GM21360 (cell line): Measurements from ENCODE around the gene GAS2L3.
"Not testable (repeated sequence)": the region's sequence is repeated elsewhere in the genome, so short reads cannot be mapped to it uniquely, and the experiment has no call there.

ENCODE experiments used
- ATAC-seq: cut with Tn5 transposase; IDR thresholded peaks from one replicate; pipeline ENCODE4 v1.9.1; 2021; ENCODE audit warnings: mild to moderate bottlenecking, moderate library complexity; ENCODE audit not compliant: unreplicated experiment

Gene GAS2L3

DNA sequence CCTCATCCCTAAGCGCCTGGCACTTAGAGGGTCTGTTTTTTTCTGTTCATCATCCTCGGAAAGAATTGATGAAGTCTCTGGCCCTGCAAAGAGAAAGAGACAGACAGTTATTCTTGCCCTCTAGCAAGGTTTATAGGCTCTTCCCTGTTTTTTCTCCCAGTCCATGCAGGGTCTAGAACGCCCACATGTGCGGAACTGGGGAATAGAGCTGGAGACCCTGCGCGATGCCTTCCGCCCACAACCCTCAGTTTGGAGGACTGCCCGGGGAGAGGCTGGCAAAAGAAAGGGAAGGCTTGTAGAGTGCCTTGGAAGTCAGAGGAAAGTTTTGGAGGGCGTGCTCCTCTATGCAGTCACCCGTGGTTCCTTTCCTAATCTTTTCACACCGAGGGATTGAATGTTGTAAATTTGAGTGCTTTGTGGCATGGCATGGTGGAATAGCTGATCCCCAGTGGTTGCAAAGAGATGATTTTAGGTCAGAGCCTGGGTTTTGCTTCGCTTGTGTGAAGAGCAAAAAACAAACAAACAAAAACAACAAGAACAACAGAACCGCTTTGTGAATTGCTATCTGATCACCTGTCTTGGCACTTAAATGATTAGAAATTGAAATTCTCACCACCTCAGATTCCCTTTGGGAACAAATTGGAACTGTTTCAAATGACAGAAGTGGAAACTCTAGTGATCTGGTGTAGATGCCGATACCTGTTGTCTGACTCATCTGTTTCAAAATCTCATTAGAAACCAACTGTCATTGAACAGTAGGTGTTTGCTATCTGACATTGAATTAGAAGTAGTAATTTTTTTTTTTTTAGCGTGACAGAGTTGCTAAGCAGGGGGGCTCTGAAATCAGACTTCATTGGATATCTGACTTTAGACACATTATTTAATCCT is 947 bp downstream of the GAS2L3 start:
- ATAC-seq, result peak; percentile 2

DNA sequence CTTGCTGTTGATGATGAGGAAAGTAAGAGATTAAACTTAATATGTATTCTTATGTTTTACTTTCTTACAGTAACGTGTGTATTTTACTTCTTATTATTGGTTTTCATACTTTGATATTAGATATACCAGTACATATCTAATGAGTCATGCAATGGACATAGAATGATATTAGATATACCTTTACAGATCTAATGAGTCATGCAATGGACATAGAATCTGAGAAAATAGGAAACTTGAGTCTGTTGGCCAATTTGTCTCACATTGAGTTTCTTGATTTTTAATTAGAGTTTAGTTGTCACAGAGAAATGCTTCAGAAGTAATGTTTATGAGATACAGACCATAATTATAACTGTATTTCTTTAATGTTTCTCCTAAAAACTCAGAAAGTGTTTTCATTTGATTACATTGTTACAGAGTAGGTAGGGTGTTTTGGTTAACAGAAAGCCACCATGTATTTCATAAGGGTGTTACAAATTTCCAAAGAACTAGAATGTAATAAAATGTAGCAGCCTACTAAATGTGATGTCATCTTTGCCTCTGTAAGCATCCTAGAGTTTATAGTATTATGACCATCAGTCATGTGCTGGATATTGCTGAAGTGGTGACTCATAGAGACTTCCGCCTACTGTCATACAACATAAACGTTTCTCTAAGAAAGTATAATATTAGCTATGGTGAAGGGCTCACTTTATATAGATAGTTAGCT is 3.0 kb downstream of the GAS2L3 start:
- no peak for ATAC-seq

GRCh38 chr12:100578923-100579322 is 5.4 kb downstream of the GAS2L3 start:
- no peak for ATAC-seq

DNA sequence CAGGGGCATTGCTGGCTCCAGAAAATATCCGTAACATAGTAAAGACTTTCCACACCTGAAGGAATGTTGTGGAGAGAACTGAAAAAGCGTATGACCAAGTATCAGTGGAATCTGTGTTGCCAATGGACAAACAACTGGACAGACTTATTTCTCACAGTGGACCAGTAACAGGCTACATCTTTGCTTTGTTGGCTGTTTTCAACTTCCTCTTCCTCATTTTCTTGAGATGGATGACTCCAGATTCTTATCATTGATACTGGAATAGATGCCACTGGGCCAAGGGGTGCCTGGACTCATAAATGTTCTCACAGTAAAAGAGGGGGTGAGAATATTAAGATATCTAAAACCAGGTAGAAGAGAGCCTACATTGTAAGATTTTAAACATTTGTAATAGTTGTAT is 6.4 kb downstream of the GAS2L3 start:
- no peak for ATAC-seq

DNA sequence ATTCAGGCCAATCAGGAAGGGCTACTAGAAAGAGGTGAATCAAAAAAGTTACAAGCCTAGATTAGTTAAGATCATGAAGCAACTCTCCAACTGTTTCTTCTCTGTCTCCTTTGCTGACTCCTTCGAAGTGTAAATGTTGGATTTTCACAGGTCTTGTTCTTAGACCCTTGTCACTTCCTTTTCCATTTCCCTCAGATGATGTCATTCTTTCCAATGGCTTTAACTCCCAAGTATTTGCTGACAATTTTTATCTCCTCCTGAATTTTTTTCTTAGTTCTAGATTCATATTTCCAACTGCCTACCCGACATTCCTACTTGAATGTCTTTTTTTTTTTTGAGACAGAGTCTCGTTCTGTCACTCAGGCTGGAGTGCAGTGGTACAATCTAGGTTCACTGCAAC is 10.8 kb downstream of the GAS2L3 start:
- ATAC-seq, result no peak

- ATAC-seq, result no peak
Observed at GRCh38 chr12:100591979-100592378, 18.5 kb downstream of the GAS2L3 start.

- ATAC-seq, result no peak
Observed at GRCh38 chr12:100593490-100593889, 20.0 kb downstream of the GAS2L3 start.

GRCh38 chr12:100601626-100602025 is 28.1 kb downstream of the GAS2L3 start:
- ATAC-seq, result no peak

- ATAC-seq, result not testable (repeated sequence)
Observed at GRCh38 chr12:100602997-100603396, 29.5 kb downstream of the GAS2L3 start.

GRCh38 chr12:100608776-100609175 is 35.3 kb downstream of the GAS2L3 start:
- no peak for ATAC-seq

- no peak for ATAC-seq
Observed at GRCh38 chr12:100610666-100611430, 37.4 kb downstream of the GAS2L3 start.

DNA sequence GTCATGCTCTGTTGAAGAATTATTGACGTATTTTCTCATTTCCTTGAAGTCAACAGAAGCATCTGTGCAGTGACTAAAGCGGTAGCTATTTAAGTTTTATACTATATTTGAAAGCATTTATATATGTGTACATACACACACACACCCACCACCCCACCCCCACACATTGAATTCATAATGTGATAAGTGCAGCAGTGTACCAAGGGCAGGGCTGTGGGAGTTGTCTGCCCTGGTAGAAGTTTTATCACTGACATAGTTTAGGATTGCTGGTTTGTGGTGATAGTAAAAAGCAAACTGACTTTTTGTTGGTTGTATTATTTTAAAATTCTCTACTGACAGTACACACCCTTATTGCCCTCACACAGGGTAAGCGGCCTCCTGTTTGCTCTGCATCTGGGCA is 39.1 kb downstream of the GAS2L3 start:
- ATAC-seq, result no peak

- ATAC-seq, result no peak
Observed at GRCh38 chr12:100624571-100624970, 51.1 kb downstream of the GAS2L3 start.

GRCh38 chr12:100632445-100632892 is 59.0 kb downstream of the GAS2L3 start:
- no peak for ATAC-seq

- ATAC-seq, result not testable (repeated sequence)
Observed at GRCh38 chr12:100633082-100633785, 59.8 kb downstream of the GAS2L3 start.

DNA sequence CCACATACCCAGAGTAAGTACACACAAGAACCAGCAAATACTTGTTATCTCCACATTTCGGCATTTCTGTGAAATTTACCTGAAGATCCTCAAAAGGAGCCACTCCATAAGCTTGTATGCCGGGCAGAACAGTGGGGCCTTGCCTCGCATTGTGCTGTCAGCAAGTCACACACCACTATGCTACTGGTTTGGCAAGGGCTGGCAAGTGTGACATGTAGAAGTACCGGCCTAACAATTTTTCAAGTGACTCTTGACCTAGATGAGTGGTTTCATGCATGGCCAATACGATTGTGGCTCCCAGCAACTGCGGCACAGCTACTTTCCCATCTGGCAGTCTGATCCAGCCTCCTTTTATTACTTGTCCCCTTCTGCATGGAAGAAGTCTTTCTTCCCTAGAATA is 69.8 kb downstream of the GAS2L3 start:
- ATAC-seq, result no peak

DNA sequence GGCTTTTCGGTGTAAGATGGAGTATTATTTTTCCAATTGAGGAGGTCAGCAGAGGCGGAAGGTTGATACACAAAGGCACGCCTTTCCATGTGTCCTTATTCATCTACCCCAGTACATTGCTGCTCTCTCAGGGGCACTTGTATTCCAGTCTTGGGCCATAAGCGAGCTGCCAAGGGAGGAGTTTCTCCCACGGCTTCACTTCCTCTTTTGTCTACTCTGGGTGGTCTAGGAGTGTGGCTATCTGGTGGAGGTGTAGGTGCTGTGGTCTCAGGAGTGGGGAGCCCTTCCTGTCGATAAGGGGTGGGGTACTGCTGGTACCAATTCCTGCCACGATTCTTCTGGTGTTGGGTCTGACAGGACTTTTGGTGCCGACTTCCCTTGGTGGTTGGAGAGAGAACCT is 73.4 kb downstream of the GAS2L3 start:
- no peak for ATAC-seq

GRCh38 chr12:100651108-100651507 is 77.6 kb downstream of the GAS2L3 start:
- ATAC-seq, result no peak

- ATAC-seq, result no peak
Observed at GRCh38 chr12:100651694-100652093, 78.2 kb downstream of the GAS2L3 start.

DNA sequence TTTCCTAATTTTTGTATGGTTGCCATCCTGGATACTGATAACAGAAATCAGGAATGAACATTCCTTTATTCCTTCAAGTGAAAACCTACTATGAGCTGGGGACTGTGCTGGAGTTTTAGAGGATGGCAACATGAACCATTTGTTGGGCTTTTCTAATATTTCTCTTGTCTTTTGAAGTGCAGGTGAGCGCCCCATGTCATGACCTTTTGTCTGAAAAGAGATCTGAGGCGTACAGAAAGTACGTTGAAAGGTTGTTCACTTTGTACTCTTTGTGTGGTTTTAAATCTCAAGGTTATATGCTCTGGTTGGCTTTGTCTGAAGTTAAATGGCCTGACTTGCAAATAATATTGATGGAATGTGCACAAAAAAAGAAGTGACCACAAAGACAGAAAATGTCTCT is 79.0 kb downstream of the GAS2L3 start:
- no peak for ATAC-seq

DNA sequence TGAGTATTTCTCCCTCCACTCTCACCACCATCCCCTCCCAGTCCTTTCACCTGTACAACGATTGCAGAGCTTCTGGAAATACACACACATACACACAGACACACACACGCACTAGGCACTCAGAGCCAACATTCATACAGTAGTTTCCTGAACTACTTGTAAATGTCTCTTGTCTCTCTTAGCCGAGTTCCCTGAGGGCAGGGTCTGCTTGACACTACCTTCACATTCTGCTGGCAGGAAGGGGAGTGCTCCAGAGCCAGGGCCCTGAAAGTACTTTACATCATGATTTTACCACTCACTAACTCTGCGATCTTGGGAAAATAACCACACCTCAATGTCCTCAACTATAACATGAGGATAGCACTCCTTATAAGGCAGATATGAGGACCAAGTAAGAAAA is 82.7 kb downstream of the GAS2L3 start:
- ATAC-seq, result no peak
